ENCODE measurements around the gene MARS1.

- TF ChIP-seq CTCF (IDR thresholded peaks at IDR 0.05) = no peak
- TF ChIP-seq POLR2A (IDR thresholded peaks at IDR 0.05) = no peak
Observed at GRCh38 chr12:57547288-57548012, 59.6 kb downstream of the MARS1 start.
